Ishikawa (cell line): ENCODE results near the gene SCAPER.

Experiments
- CEBPB ChIP-seq: IDR thresholded peaks from 2 replicates; pipeline ENCODE4 v1.6.1; 2012
- CREB1 ChIP-seq: IDR thresholded peaks from 2 replicates; pipeline ENCODE4 v1.6.1; 2012; ENCODE audit warnings: low read depth
- EP300 ChIP-seq: IDR thresholded peaks from 2 replicates; pipeline ENCODE4 v1.6.1; 2012; ENCODE audit warnings: borderline replicate concordance
- MAX ChIP-seq: IDR thresholded peaks from 2 replicates; pipeline ENCODE4 v1.6.1; 2012
- NFIC ChIP-seq: IDR thresholded peaks from 2 replicates; pipeline ENCODE4 v1.6.1; 2012
- RAD21 ChIP-seq: IDR thresholded peaks from 2 replicates; pipeline ENCODE4 v1.6.1; 2012; ENCODE audit warnings: low read depth
- TAF1 ChIP-seq: IDR thresholded peaks from 2 replicates; pipeline ENCODE4 v1.6.1; 2012; ENCODE audit warnings: low read depth, mild to moderate bottlenecking
- TCF12 ChIP-seq: IDR thresholded peaks from 2 replicates; pipeline ENCODE4 v1.6.1; 2012; ENCODE audit warnings: low read depth
- YY1 ChIP-seq: IDR thresholded peaks from 2 replicates; pipeline ENCODE4 v1.6.1; 2012; ENCODE audit warnings: low read depth
- TF ChIP-seq, protein P1 (sequence below): IDR thresholded peaks from 2 replicates; pipeline ENCODE4 v1.6.1; 2012
- TF ChIP-seq, protein P2 (sequence below): IDR thresholded peaks from 2 replicates; pipeline ENCODE4 v1.6.1; 2012; ENCODE audit warnings: low read depth, mild to moderate bottlenecking

DNA sequence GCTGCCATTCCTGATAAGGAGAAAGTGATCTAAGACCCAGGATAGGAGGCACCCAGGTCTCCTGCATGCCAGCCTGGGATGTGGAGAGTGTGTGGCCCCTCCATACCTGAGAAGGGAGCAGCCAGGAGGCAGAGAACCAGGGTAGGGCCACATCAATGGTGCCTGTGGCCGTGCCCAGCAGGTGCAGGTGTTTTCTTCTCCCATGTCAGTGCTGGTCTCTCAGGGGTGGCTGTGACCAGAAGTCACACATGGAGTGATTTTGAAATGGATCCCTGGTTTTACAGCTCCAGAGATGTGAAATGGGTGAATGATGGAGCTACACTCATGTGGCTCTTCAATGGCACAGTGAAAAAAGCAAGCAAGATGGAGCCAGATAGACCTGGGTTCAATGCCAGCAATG lies 571.8 kb downstream of the SCAPER start:
- no peak for TF ChIP-seq MAX
- TF ChIP-seq, protein P1, sequence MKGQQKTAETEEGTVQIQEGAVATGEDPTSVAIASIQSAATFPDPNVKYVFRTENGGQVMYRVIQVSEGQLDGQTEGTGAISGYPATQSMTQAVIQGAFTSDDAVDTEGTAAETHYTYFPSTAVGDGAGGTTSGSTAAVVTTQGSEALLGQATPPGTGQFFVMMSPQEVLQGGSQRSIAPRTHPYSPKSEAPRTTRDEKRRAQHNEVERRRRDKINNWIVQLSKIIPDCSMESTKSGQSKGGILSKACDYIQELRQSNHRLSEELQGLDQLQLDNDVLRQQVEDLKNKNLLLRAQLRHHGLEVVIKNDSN, result no peak
- no peak for TF ChIP-seq EP300
- no peak for TF ChIP-seq RAD21
- no peak for TF ChIP-seq YY1
- TF ChIP-seq, protein P2, sequence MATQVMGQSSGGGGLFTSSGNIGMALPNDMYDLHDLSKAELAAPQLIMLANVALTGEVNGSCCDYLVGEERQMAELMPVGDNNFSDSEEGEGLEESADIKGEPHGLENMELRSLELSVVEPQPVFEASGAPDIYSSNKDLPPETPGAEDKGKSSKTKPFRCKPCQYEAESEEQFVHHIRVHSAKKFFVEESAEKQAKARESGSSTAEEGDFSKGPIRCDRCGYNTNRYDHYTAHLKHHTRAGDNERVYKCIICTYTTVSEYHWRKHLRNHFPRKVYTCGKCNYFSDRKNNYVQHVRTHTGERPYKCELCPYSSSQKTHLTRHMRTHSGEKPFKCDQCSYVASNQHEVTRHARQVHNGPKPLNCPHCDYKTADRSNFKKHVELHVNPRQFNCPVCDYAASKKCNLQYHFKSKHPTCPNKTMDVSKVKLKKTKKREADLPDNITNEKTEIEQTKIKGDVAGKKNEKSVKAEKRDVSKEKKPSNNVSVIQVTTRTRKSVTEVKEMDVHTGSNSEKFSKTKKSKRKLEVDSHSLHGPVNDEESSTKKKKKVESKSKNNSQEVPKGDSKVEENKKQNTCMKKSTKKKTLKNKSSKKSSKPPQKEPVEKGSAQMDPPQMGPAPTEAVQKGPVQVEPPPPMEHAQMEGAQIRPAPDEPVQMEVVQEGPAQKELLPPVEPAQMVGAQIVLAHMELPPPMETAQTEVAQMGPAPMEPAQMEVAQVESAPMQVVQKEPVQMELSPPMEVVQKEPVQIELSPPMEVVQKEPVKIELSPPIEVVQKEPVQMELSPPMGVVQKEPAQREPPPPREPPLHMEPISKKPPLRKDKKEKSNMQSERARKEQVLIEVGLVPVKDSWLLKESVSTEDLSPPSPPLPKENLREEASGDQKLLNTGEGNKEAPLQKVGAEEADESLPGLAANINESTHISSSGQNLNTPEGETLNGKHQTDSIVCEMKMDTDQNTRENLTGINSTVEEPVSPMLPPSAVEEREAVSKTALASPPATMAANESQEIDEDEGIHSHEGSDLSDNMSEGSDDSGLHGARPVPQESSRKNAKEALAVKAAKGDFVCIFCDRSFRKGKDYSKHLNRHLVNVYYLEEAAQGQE, result no peak
- TF ChIP-seq TAF1, result no peak
- no peak for TF ChIP-seq CREB1
- TF ChIP-seq TCF12, result no peak
- TF ChIP-seq NFIC, result no peak
- no peak for TF ChIP-seq CEBPB
